Heart left ventricle (tissue), 13 donors: ENCODE measurements around the gene NFIA.

Experiments
- POLR2A ChIP-seq, 2 donors: fragments of 450-650 bp; IDR thresholded peaks; one replicate each; pipeline ENCODE4 v1.6.1; 2017; ENCODE audit warnings: antibody characterized with exemption in 2 of 2, mild to moderate bottlenecking in 2 of 2, moderate library complexity in 2 of 2
- TF ChIP-seq, protein P1 (sequence below), 12 donors: fragments of 200-600 bp; sonication (generic) in 4 of 12; IDR thresholded peaks; one replicate each; pipeline versions ENCODE4 v1.5.0 to v1.8.0; 2018 to 2022; ENCODE audit warnings: antibody characterized with exemption in 12 of 12, mild to moderate bottlenecking in 5 of 12
- donor health status: ischemic (EF 13 %, LVEDD 7.1; RV severe dilation, severe dysfunction).
- donor health status: DM: no; HTN: yes; CAD: no.
- donor health status: DM: no; HTN: no; CAD: no.
- donor health status: ischemic (EF 25% LVEDD 6.9; RV normal size, moderate dysfunction).
- donor health status: ischemic (EF 25% LVEDD 5.7; RV mildly dilated, moderate dysfunction).
- donor health status: ischemic (EF 35%, LVEDD 5.7; RV mildly dilated, moderate dysfunction).
- donor health status: nonischemic (EF 11% LVEDD 7.7; RV severe dilation, severe dysfunction).
- donor health status: DM: yes; HTN: yes; CAD: no.
- donor health status: PGD.
- donor health status: ischemic (EF 29% LVEDD 5.4; RV normal size, mild dysfunction).
- donor health status: nonischemic (EF 23%, LVEDD 6.1; RV moderate dilation, normal function).

DNA sequence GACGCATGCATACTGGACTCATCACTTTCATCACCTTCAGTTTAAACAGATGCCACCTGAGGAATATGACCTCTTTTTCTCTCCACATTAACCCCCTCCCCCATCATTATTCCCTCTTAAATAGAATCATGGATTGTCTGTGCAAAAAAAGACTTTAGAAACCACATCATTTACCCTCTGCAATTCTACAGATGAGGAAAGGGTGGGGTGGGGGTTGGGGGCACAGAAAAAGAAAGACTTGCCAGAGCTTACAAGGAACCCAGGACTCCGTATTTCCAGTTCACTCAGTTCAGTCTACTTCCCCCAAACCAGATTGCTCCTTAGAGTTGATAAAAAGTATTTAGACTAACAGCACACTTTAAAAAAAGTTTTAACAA lies 26.2 kb upstream of the NFIA start:
- TF ChIP-seq POLR2A (IDR thresholded peaks at IDR 0.05), result no peak
- TF ChIP-seq, protein P1, sequence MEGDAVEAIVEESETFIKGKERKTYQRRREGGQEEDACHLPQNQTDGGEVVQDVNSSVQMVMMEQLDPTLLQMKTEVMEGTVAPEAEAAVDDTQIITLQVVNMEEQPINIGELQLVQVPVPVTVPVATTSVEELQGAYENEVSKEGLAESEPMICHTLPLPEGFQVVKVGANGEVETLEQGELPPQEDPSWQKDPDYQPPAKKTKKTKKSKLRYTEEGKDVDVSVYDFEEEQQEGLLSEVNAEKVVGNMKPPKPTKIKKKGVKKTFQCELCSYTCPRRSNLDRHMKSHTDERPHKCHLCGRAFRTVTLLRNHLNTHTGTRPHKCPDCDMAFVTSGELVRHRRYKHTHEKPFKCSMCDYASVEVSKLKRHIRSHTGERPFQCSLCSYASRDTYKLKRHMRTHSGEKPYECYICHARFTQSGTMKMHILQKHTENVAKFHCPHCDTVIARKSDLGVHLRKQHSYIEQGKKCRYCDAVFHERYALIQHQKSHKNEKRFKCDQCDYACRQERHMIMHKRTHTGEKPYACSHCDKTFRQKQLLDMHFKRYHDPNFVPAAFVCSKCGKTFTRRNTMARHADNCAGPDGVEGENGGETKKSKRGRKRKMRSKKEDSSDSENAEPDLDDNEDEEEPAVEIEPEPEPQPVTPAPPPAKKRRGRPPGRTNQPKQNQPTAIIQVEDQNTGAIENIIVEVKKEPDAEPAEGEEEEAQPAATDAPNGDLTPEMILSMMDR (IDR thresholded peaks at IDR 0.05), result no peak
